CD1c-positive myeloid dendritic cell (primary cell): Measurements from ENCODE around the gene MBD3L2.
A peak's percentile ranks its signal among the peaks of the same experiment; 100 is the strongest.
"Not testable (repeated sequence)": the region's sequence is repeated elsewhere in the genome, so short reads cannot be mapped to it uniquely, and the experiment has no call there.

ENCODE experiments used
- DNase-seq: peaks from one replicate; pipeline ENCODE4 v3.0.0-alpha.2; 2016; ENCODE audit errors: extremely low spot score

Gene MBD3L2

DNA sequence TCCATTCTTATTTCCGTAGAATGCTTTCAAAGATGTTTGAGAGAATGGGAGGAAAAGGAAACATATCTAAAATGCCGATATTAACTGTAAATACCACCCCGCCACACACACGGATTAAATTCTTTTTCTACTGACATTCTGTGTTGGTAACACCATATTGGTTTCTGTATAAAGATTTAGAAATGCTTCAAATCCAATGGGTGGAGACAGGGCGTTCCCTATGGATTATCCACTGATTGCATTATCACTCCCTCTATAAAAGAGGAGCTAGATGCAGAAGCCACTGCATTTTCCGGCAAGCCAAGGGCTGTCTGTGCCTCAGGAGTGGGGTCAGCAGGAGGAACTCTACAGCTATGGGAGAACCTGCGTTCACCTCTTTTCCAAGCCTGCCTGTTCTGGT, at the start of gene MBD3L2:
Gene MBD3L2 (plus strand): TSS at position 301 of the 400 bp plus-strand sequence. CDS start 53 bp downstream, at position 354.
- DNase-seq: not testable (repeated sequence)

DNA sequence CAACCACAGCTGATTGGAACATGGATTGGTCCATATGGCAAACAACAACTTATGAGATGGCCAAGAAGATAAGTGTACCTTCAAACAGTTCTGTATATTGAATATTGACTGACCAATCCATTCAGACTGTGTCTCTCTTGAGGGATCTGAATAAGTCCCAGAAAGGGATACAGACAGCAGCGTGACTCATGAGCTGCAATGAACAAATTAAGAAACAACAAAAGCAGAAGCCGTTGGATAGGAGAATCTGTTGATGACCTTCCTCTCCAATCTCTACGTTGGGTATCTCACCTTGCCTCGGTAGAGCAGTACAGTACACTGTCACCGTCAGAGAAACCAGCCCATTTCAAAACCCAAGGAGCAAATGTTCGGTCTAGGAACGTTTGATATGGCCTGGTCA, 49.2 kb upstream of the MBD3L2 start:
- peak; percentile 74 for DNase-seq

DNA sequence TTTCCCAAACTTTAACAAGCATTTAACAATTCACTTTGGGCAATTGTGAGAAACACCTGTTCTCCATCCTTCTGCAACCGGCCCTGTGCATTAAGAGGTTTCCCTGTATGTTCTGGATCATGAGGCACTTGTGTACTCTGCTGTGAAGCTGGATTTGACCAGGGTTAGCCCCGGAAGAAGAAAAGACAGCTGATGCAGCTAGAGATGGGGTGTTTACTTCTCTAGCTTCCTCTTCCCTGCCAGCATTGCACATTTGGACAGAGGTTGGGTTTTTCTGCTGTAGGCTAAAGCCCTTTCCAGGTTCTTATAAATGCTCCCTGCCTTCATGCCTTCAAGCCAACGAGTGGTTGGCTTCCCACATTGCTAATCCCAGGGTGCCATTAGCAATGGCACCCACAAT, 48.8 kb upstream of the MBD3L2 start:
- peak; percentile 51 for DNase-seq

DNA sequence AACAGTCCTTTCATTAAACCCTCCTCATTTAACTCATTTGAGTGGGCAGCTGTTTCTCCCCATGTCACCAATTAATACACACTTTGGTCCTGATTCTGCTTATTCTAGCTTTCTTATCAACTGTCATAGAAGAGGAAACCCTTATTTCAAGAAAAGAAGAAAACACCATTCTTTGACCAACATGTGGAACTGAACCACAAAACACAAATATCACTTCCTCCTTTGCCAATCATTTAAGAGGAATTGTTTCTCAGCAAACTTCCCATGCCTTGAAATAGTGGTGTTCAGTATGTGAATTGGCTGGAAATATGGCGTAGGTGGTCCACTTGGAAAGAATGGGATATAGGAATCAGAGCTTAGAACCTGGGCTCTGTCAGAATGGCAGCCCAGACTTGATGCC, 48.3 kb upstream of the MBD3L2 start:
- peak; percentile 80 for DNase-seq

DNA sequence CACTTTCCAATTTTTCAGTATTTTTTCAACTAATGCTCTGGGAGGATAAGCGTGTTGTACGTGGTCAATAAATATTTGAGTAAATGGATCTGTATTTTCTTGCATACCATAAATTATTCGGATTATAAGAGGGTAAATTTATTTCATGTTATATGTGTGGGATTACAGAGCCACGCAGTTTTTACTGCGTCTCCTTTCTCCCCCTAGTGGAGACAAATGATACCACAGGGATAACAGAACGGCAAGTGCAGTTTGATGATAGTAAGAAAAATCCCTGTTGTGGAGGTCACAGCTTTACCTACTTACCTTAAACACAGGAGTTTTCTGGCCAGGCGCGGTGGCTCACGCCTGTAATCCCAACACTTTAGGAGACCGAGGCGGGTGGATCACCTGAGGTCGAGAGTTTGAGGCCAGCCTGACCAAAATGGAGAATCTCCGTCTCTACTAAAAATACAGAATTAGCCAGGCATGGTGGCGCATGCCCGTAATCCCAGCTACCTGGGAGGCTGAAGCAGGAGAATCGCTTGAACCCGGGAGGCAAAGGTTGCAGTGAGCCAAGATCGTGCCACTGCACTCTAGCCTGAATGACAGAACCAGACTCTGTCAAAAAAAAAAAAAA, 44.7 kb upstream of the MBD3L2 start:
- DNase-seq: peak; percentile 77

DNA sequence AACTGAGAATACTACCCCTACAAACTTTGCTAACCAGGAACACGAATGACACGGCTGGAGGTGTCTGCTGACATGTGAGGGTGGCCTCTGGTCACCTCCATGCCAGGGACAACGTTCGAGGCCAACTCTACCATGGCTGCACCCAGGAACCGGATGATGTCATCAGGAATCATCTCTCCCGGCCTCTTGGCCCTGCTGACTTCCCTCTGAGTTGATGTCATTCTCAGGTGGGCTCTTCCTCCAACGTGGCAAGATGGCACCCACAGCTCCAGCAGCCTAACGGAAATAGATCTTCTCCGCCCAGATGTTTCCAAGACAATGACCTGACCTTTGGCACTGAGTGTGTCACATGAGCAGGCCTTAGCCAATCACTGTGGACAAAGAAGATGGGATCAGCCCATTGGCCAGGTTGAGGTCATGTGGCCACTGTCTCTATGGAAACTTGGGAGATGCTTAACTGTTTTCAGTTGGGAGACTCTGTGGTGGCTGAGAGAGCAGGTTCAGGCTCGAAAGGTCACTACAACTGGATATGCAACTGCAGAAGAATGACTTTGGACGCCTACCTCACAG, 42.9 kb upstream of the MBD3L2 start:
- DNase-seq: no peak

DNA sequence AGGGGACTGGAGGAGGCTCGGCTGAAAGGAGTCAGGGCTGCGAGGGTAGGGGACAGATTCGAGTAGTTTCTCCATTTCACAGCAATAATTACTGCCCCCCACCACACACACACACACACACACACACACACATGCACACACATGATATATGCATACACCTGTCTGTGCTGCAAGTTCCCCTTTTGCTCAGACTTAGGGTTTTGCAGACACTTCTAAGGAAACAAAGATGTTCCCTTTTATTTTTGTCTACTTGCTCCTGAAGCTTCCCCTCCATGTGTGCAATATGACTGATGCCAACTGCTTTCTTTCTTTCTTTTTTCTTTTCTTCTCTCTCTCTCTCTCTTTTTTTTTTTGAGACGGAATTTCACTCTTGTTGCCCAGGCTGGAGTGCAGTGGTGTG, 41.3 kb upstream of the MBD3L2 start:
- DNase-seq: peak; percentile 43

DNA sequence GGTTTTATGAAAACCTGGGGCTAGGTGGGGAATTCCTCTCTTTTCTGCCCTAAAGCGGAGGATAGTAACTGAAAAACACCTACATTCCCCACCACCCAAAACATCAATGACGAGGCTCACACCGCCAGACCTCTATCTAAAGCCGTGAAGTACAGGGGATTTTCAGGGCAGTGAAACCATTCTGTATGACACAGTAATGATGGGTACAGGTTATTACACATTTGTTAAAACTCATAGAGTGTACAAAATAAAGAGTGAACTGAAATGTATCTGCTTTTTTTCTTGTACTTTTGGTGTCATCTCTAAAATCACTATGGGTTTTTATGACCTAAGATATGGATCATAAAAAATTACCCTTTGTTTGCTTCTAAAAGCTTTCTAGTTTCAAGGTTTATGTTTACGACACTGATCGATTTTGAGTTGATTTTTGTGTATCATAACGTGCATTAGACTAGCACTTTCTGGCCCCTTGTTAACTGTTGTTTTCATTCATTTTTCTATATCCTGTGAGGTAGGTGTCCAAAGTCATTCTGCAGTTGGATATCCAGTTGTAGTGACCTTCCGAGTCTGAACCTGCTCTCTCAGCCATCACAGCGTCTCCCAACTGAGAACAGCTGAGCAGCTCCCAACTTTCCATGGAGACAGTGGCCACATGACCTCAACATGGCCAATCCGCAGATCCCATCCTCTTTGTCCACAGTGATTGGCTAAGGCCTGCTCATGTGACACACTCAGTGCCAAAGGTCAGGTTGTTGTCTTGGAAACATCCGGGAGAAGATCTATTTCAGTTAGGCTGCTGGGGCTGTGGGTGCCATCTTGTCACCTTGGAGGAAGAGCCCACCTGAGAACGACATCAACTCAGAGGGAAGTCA, 38.2 kb upstream of the MBD3L2 start:
- no peak for DNase-seq

DNA sequence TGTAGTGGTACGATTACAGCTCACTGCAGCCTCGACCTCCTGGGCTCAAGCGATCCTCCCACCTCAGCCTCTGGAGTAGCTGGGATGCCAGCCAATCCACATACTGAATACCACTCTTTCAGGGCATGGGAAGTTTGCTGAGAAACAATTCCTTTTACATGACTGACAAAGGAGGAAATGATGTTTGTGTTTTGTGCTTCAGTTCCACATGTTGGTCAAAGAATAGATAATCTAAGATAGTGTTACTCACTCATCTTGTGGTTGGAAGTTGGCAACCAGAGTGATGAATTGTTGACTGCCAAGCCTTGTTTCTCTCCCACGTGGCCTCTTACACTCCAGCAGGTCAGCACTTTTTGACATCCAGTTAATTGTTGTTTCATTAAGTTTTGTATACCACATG, 35.4 kb upstream of the MBD3L2 start:
- DNase-seq: peak; percentile 81

DNA sequence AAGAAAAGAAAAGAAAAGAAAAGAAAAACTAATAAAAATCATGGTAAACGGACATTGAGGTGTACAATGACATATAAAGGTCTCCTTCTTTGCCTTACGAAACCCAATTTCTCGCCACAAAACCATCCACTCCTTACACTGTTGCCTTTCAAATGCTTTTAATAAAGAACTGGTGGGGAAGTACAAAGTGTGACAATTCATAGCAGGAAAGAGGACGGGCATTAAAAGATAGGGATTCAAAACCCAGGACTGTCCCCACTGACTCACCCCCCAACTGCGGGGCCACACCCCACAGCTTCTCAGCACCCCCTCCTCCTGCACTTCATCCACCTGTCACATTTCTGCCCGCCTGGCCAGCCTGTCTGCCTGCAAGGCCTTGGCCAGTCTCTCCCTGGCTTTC, 30.3 kb upstream of the MBD3L2 start:
- DNase-seq: no peak

DNA sequence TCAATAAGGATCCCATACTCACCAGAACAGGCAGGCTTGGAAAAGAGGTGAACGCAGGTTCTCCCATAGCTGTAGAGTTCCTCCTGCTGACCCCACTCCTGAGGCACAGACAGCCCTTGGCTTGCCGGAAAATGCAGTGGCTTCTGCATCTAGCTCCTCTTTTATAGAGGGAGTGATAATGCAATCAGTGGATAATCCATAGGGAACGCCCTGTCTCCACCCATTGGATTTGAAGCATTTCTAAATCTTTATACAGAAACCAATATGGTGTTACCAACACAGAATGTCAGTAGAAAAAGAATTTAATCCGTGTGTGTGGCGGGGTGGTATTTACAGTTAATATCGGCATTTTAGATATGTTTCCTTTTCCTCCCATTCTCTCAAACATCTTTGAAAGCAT, 27.8 kb upstream of the MBD3L2 start, which contains the start of gene MBD3L2B:
Gene MBD3L2B (minus strand): TSS at position 101 of the 400 bp plus-strand sequence. CDS start 34 bp downstream, at position 67.
- DNase-seq: not testable (repeated sequence)

DNA sequence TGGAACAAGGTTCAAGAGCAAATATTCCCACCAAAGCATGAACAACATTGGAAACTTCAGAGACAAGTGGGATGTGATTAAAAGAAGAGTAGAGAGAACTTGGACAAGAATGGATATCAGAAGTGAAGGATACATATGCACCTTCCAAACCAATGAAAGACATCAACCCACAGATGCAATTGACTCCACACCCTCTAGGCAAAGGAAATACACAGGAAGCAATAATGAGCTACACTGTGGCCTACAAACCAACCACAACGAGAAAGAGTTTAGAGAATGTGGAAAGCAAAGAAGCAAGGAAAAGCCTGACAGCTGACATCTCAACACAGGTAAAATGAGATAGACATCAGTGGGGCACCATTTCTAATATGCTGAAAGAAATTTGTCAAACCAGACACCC, 20.3 kb upstream of the MBD3L2 start:
- DNase-seq: not testable (repeated sequence)

DNA sequence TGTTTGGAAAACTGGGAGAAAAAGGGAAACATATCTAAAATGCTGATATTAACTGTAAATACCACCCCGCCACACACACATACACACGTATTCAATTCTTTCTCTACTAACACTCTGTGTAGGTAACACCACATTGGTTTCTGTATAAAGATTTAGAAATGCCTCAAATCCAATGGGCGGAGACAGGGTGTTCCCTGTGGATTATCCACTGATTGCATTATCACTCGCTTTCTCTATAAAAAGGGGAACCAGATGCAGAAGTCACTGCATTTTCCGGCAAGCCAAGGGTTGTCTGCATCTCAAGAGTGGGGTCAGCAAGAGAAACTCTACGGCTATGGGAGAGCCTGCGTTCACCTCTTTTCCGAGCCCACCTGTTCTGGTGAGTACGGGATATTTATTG, 18.8 kb upstream of the MBD3L2 start, which contains the start of gene MBD3L5:
Gene MBD3L5 (plus strand): TSS at position 301 of the 400 bp plus-strand sequence. CDS start 34 bp downstream, at position 335.
- not testable (repeated sequence) for DNase-seq

DNA sequence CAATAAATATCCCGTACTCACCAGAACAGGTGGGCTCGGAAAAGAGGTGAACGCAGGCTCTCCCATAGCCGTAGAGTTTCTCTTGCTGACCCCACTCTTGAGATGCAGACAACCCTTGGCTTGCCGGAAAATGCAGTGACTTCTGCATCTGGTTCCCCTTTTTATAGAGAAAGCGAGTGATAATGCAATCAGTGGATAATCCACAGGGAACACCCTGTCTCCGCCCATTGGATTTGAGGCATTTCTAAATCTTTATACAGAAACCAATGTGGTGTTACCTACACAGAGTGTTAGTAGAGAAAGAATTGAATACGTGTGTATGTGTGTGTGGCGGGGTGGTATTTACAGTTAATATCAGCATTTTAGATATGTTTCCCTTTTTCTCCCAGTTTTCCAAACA, 9.0 kb upstream of the MBD3L2 start, which contains the start of gene MBD3L4:
Gene MBD3L4 (minus strand): TSS at position 101 of the 400 bp plus-strand sequence. CDS start 35 bp downstream, at position 66.
- not testable (repeated sequence) for DNase-seq

DNA sequence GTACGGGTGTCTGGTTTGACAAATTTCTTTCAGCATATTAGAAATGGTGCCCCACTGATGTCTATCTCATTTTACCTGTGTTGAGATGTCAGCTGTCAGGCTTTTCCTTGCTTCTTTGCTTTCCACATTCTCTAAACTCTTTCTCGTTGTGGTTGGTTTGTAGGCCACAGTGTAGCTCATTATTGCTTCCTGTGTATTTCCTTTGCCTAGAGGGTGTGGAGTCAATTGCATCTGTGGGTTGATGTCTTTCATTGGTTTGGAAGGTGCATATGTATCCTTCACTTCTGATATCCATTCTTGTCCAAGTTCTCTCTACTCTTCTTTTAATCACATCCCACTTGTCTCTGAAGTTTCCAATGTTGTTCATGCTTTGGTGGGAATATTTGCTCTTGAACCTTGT, 7.6 kb upstream of the MBD3L2 start:
- not testable (repeated sequence) for DNase-seq

DNA sequence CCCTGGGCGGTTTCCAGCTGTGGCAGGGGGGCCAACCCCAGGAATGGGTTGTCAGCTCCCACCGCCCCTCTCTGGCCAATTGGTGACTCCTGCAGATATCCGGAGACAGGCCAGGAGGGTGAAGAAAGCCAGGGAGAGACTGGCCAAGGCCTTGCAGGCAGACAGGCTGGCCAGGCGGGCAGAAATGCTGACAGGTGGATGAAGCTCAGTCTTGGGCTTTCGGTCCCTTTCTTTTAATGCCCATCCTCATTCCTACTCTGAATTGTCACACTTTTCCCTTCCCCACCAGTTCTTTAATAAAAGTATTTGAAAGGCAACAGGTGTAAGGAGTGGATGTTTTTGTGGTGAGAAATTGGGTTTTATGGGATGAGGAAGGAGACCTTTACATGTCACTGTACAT, 2.3 kb downstream of the MBD3L2 start:
- DNase-seq: not testable (repeated sequence)

DNA sequence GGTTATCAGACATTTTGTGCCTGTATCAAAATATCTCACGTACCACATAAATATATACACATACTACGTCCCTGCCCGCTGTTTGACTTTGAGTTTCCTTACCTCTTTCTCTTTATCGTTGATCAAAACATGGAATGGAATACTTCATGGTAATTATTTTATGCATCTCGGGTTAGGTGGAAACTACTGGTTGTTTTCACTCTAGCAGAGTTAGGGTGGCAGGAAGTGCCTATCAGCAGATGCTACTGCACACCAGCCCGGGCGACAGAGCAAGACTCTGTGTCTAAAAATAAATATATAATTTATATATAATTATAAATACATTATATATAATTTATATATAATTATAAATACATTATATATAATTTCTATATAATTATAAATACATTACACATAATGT, 3.8 kb downstream of the MBD3L2 start:
- not testable (repeated sequence) for DNase-seq

DNA sequence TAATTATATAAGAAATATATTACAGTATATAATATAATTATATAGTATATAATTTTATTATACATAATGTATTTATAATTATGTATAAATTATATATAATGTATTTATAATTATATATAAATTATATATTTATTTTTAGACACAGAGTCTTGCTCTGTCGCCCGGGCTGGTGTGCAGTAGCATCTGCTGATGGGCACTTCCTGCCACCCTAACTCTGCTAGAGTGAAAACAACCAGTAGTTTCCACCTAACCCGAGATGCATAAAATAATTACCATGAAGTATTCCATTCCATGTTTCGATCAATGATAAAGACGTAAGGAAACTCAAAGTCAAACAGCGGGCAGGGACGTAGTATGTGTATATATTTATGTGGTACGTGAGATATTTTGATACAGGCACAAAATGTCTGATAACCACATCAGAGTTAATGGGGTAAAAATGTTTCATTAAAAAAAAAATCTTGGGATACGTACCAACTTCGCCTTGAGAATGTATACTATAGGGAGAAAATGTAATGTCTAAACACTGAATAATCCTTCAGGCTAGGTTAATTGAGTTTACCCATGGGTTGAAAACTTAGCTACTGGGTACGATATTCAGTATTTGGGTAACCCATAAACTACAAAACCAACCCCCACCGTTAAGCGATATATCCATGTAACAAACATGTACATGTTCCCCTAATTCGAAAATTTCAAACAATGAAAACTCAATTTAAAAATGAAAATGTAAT, 5.7 kb downstream of the MBD3L2 start:
- DNase-seq: not testable (repeated sequence)

DNA sequence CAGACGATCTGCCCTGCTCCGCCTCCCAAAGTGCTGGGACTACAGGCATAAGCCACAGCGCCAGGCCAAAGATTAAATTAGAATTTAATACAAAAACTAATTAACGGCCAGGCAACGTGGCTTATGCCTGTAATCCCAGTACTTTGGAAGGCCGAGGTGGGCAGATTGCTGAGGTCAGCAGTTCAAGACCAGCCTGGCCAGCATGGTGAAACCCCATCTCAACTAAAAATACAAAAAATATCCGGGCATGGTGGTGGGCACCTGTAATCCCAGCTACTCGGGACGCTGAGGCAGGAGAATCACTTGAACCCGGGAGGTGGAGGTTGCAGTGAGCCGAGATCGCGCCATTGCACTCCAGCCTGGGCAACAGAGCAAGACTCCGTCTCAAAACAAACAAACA, 6.6 kb downstream of the MBD3L2 start:
- not testable (repeated sequence) for DNase-seq

DNA sequence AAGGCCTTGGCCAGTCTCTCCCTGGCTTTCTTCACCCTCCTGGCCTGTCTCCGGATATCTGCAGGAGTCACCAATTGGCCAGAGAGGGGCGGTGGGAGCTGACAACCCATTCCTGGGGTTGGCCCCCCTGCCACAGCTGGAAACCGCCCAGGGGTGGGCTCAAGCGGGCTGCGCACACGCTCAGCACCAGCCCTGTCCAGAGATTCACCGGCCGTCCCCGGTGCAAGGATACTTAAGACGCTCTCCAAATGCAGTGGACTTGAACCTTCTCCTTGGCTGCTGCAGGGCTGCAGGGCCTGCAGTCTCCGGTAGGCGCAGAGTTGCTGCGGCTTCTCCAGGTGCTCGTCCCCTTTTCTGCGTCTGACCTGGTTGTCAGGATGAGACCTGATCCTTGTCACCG, 7.2 kb downstream of the MBD3L2 start:
- not testable (repeated sequence) for DNase-seq

DNA sequence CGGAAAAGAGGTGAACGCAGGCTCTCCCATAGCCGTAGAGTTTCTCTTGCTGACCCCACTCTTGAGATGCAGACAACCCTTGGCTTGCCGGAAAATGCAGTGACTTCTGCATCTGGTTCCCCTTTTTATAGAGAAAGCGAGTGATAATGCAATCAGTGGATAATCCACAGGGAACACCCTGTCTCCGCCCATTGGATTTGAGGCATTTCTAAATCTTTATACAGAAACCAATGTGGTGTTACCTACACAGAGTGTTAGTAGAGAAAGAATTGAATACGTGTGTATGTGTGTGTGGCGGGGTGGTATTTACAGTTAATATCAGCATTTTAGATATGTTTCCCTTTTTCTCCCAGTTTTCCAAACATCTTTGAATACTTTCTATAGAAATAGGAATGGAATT, 9.5 kb downstream of the MBD3L2 start, which contains the start of gene MBD3L3:
Gene MBD3L3 (minus strand): TSS at position 101 of the 400 bp plus-strand sequence. CDS start 71 bp downstream, at position 30.
- DNase-seq: not testable (repeated sequence)
